Thoracic aorta (tissue), 2 donors: ENCODE data around the gene MCM3. TPM values are rescaled to one million over a fixed set of nuclear protein-coding genes. Genes with fewer than 3 reads are reported as not detected.
A peak's percentile ranks its signal among the peaks of the same experiment; 100 is the strongest.

Experiments
- ATAC-seq: fragments of 150-250 bp; one replicate; pipeline ENCODE4 v1.8.0; 2017; ENCODE audit warnings: low read depth; ENCODE audit not compliant: insufficient number of reproducible peaks, low FRiP score
- DNase-seq: peaks from one replicate; pipeline ENCODE4 v3.0.0-alpha.2; 2020; ENCODE audit warnings: low spot score
- H3K27ac ChIP-seq, 2 donors: fragments of 200-600 bp; sonication (generic); 1 replicate in 1 of 2; 2 replicates in 1 of 2; pipeline ENCODE4 v1.5.1; 2016; ENCODE audit warnings: mild to moderate bottlenecking in 2 of 2, moderate library complexity in 2 of 2
- H3K27me3 ChIP-seq: fragments of 200-600 bp; sonication (generic); replicated peaks from 2 replicates; pipeline ENCODE4 v1.6.0; 2016; ENCODE audit warnings: mild to moderate bottlenecking; ENCODE audit not compliant: insufficient read depth
- H3K36me3 ChIP-seq: fragments of 200-600 bp; sonication (generic); one replicate; pipeline ENCODE4 v1.5.1; 2016
- H3K4me1 ChIP-seq, 2 donors: fragments of 200-600 bp; sonication (generic); 1 replicate in 1 of 2; 2 replicates in 1 of 2; pipeline versions ENCODE4 v1.5.1 to v1.6.0; 2016; ENCODE audit warnings: low read depth in 2 of 2, mild to moderate bottlenecking in 1 of 2; ENCODE audit not compliant: control insufficient read depth in 1 of 2
- H3K4me3 ChIP-seq: fragments of 200-600 bp; sonication (generic); 2 replicates; pipeline ENCODE4 v1.5.1; 2016; ENCODE audit warnings: mild to moderate bottlenecking
- H3K9me3 ChIP-seq: fragments of 200-600 bp; sonication (generic); 2 replicates; pipeline ENCODE4 v1.5.1; 2016
- total RNA-seq, 2 donors: library from RNA; depleted of rRNA; stranded (reverse); fragments of >200 nt; gene quantifications; one replicate each; pipeline versions ENCODE4 v1.1.0 to v1.2.3, GENCODE V29; 2016
- TF ChIP-seq, protein P1 (sequence below): fragments of 200-600 bp; sonication (generic); IDR thresholded peaks from one replicate; pipeline ENCODE4 v1.5.1; 2019; ENCODE audit warnings: antibody characterized with exemption

Gene MCM3
- total RNA-seq, 2 donors from 2014 or later, result 24.0 to 30.8 TPM

DNA sequence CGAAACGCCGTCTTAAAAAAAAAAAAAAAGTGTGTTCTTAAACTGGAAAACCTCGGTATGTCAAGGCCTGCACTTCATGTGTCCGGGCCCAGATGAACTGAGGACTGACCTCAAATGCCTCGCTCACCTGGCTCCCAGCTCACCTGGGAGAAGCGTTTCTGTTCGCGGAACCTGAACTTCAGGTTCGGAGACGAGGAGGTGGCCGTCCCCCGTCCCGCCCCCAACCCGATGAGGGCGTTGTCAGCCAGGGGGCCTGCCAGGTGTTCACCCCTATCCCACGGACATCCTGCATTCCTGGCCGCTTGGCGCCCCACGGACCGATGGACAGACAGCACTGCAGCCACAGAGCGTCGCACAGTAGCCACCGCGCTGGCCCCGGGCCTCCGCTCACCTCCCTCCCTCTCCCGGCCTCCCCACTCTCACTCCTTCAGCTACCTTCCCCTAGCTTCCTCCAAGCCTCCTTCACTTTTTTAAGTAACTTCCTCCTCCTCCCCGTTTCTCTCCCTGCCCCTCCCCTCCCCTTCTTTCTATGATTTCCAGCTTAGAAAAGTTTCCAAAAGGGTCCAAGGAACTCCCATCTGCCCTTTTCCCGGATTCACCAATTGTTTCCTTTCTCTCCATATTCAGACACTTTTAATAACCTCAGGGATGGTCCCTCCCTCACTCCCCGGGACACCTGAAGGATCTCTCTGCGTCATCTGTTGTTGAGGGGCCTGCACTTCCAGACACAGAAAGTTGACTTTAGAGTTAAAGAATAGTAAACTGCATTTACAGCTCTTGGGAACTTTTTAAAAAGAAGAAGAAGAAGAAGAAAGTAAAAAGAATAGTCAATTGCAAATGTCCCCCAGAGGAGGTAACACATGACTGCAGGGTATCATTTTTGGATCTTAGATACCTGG is 22.7 kb upstream of the MCM3 start:
- Histone ChIP-seq H3K27me3 (no peaks in the 10 kb centered on the region), H3K4me1 (peaks cover 11 to 14% of the 10 kb centered on the region in 2 donors), H3K9me3 (no peaks in the 10 kb centered on the region), H3K36me3 (no peaks in the 10 kb centered on the region), H3K27ac (no peak overlapping the region), H3K4me3 (no peak overlapping the region)
- DNase-seq, result no peak
- TF ChIP-seq, protein P1, sequence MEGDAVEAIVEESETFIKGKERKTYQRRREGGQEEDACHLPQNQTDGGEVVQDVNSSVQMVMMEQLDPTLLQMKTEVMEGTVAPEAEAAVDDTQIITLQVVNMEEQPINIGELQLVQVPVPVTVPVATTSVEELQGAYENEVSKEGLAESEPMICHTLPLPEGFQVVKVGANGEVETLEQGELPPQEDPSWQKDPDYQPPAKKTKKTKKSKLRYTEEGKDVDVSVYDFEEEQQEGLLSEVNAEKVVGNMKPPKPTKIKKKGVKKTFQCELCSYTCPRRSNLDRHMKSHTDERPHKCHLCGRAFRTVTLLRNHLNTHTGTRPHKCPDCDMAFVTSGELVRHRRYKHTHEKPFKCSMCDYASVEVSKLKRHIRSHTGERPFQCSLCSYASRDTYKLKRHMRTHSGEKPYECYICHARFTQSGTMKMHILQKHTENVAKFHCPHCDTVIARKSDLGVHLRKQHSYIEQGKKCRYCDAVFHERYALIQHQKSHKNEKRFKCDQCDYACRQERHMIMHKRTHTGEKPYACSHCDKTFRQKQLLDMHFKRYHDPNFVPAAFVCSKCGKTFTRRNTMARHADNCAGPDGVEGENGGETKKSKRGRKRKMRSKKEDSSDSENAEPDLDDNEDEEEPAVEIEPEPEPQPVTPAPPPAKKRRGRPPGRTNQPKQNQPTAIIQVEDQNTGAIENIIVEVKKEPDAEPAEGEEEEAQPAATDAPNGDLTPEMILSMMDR, result no peak
- ATAC-seq, result no peak

DNA sequence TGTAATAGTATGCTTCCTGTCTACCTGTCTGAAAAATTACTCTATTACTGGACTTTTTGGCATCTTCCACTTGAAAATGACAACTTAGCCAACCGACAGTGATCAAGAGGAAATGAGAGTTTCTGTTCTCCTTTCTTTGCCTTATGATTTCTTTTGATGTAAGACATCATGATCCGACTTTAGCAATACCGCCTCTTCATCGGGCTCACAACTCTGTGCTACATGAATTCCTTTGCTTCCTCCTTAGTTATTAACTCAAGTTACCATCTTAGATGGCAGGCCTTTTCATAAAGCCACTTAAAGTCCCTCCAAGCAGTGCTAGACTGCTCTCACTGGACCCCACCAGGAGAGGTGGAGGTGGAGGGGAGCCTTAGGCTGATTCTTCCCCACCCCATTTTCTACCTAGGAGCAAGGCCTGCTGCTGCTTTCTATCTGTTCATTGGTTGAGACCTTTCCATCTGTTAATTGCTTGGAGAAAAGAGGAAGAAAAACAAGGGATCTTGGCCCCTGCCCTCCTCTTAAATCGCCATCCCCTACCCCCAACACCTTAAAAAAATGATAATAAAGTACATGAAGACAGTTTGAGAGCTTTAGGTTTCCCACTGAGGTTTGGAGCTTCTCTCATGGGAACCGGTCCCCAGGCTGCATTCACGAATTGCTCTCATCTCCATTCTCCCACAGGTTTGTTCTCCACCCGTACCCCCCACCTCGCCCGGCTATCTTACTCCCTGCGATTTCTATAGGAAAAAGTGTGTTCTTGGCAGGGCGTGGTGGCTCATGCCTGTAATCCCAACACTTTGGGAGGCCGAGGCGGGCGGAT is 21.6 kb upstream of the MCM3 start:
- no peaks in the 10 kb centered on the region for H3K36me3 ChIP-seq
- no peak overlapping the region for H3K4me3 ChIP-seq
- H3K27ac ChIP-seq, result peak overlapping the region; percentile 42
- no peaks in the 10 kb centered on the region for H3K9me3 ChIP-seq
- H3K4me1 ChIP-seq, result peaks cover 11 to 14% of the 10 kb centered on the region in 2 donors
- DNase-seq, result no peak
- no peak for ATAC-seq
- no peaks in the 10 kb centered on the region for H3K27me3 ChIP-seq
- TF ChIP-seq, protein P1, result no peak

DNA sequence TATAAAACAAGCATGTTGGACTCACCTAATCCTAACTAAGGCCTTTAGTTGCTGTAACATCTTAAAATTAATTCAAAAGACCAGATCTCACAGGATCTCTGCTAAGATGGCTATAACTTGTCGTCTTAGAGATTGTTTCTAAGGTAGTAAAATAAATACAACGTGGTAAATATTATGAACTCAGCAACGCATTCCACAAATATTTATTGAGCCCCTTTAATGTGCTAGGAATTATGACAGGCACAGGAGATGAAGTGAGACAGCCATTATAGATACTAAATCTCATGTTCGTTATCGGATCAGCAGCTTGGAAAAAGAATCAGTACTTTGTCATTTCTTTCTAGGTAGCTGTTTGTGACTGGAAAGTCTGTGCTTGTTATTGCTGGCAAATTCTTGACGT is 20.9 kb upstream of the MCM3 start:
- H3K36me3 ChIP-seq, result no peaks in the 10 kb centered on the region
- no peak for ATAC-seq
- H3K9me3 ChIP-seq, result no peaks in the 10 kb centered on the region
- DNase-seq, result no peak
- H3K27ac ChIP-seq, result peak overlapping the region; percentile 42
- peak overlapping the region; percentile 45 for H3K4me3 ChIP-seq
- TF ChIP-seq, protein P1, result no peak
- peaks cover 11 to 14% of the 10 kb centered on the region in 2 donors for H3K4me1 ChIP-seq
- H3K27me3 ChIP-seq, result no peaks in the 10 kb centered on the region

GRCh38 chr6:52304983-52305390 is 20.4 kb upstream of the MCM3 start:
- TF ChIP-seq, protein P1, result no peak
- peak overlapping the region; percentile 45 for H3K4me3 ChIP-seq
- no peak for ATAC-seq
- peaks cover 11 to 14% of the 10 kb centered on the region in 2 donors for H3K4me1 ChIP-seq
- no peaks in the 10 kb centered on the region for H3K36me3 ChIP-seq
- H3K27me3 ChIP-seq, result no peaks in the 10 kb centered on the region
- H3K27ac ChIP-seq, result peak overlapping the region; percentile 42
- no peaks in the 10 kb centered on the region for H3K9me3 ChIP-seq
- no peak for DNase-seq

- no peaks in the 10 kb centered on the region for H3K27me3 ChIP-seq
These were observed 18.6 kb upstream of the MCM3 start for GRCh38 chr6:52303178-52303577.

More at GRCh38 chr6:52303178-52303577, 18.6 kb upstream of the MCM3 start:
- Histone ChIP-seq H3K27ac (no peak overlapping the region), H3K4me3 (no peak overlapping the region), H3K9me3 (no peaks in the 10 kb centered on the region), H3K36me3 (no peaks in the 10 kb centered on the region), H3K4me1 (peaks cover 11 to 14% of the 10 kb centered on the region in 2 donors)
- no peak for DNase-seq
- TF ChIP-seq, protein P1, result no peak
- no peak for ATAC-seq
